OCI-LY1 (cell line): ENCODE data around the gene LYPD8.

ENCODE experiments used
- H2AFZ ChIP-seq: fragments of 200-600 bp; sonication (generic), shearing (Covaris generic); 2 replicates; pipeline ENCODE4 v1.6.0; 2014; ENCODE audit warnings: antibody characterized with exemption, mild to moderate bottlenecking, low read length
- H3F3A ChIP-seq: fragments of 200-600 bp; sonication (generic), shearing (Covaris generic); 2 replicates; pipeline ENCODE4 v1.6.0; 2014; ENCODE audit warnings: mild to moderate bottlenecking, antibody characterized with exemption, low read length, moderate library complexity; ENCODE audit not compliant: insufficient read depth
- H3K27ac ChIP-seq: fragments of 200-600 bp; sonication (generic); 2 replicates; pipeline ENCODE4 v1.5.1; 2014; ENCODE audit warnings: low read length, mixed run types, mild to moderate bottlenecking, low read depth; ENCODE audit not compliant: poor library complexity, severe bottlenecking
- H3K27me3 ChIP-seq: fragments of 200-600 bp; sonication (generic); 2 replicates; pipeline ENCODE4 v1.6.0; 2014; ENCODE audit warnings: antibody characterized with exemption, mild to moderate bottlenecking, low read length, moderate library complexity; ENCODE audit not compliant: insufficient read depth
- H3K36me3 ChIP-seq: fragments of 200-600 bp; sonication (generic); 2 replicates; pipeline ENCODE4 v1.6.1; 2014; ENCODE audit warnings: mild to moderate bottlenecking, antibody characterized with exemption, low read length, moderate library complexity, mixed read lengths; ENCODE audit not compliant: insufficient read depth
- H3K4me1 ChIP-seq: fragments of 200-600 bp; sonication (generic); 2 replicates; pipeline ENCODE4 v1.5.1; 2014; ENCODE audit warnings: mild to moderate bottlenecking, low read length, moderate library complexity; ENCODE audit not compliant: insufficient read depth, severe bottlenecking
- H3K4me2 ChIP-seq: fragments of 200-600 bp; sonication (generic), shearing (Covaris generic); 2 replicates; pipeline ENCODE4 v1.6.1; 2014; ENCODE audit warnings: low read length
- H3K4me3 ChIP-seq: fragments of 200-600 bp; sonication (generic); 2 replicates; pipeline ENCODE4 v1.5.1; 2014; ENCODE audit warnings: low read length, low read depth, mild to moderate bottlenecking, mixed read lengths; ENCODE audit not compliant: poor library complexity, severe bottlenecking
- H3K79me2 ChIP-seq: fragments of 200-600 bp; shearing (Covaris generic); 2 replicates; pipeline ENCODE4 v1.6.1; 2016; ENCODE audit warnings: mixed run types, low read length, mixed read lengths; ENCODE audit not compliant: insufficient read depth
- H3K9ac ChIP-seq: fragments of 200-600 bp; sonication (generic), shearing (Covaris generic); 2 replicates; pipeline ENCODE4 v1.6.1; 2014; ENCODE audit warnings: mild to moderate bottlenecking, low read length, mixed read lengths
- H3K9me2 ChIP-seq: fragments of 200-600 bp; sonication (generic), shearing (Covaris generic); 2 replicates; pipeline ENCODE4 v1.6.1; 2014; ENCODE audit warnings: low read depth, mild to moderate bottlenecking, low read length, mixed read lengths
- H3K9me3 ChIP-seq: fragments of 200-600 bp; shearing (Covaris generic); 2 replicates; pipeline ENCODE4 v1.6.1; 2014; ENCODE audit warnings: low read length, mixed read lengths
- H4K20me1 ChIP-seq: fragments of 200-600 bp; sonication (generic), shearing (Covaris generic); 2 replicates; pipeline ENCODE4 v1.6.0; 2016; ENCODE audit warnings: mild to moderate bottlenecking, low read length; ENCODE audit not compliant: insufficient read depth
- CTCF ChIP-seq: fragments of 200-600 bp; sonication (generic), shearing (Covaris generic); IDR thresholded peaks from 2 replicates; pipeline ENCODE4 v1.5.1; 2017; ENCODE audit warnings: mild to moderate bottlenecking, antibody characterized with exemption, low read length, moderate library complexity, mixed read lengths
- EZH2 ChIP-seq: fragments of 200-600 bp; sonication (generic), shearing (Covaris generic); IDR thresholded peaks from 2 replicates; pipeline ENCODE4 v1.8.0; 2017; ENCODE audit warnings: borderline replicate concordance, mixed run types, mild to moderate bottlenecking, antibody characterized with exemption, low read length, moderate library complexity, mixed read lengths

Gene LYPD8

DNA sequence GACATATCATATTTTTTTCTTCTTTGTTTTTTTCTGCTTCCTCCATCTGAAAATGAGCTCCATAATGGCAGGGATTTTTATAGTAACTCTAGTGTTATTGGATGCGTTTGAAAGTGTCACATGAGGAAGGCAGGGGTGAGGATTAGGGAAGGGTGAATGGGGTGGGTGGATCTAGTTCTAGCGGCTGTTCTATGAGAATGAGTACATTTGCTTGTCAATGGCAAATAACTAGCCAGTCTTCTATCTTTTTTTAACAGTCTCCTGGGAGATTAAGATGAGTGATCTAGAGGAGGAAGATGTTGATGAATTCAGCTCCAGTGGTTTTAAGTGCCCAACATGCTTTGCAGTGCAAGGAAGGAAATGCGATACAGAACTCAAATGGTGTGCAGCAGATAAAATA is 58.8 kb downstream of the LYPD8 start:
- no peaks in the 10 kb centered on the region for H4K20me1 ChIP-seq
- no peaks in the 10 kb centered on the region for H3K4me1 ChIP-seq
- no peaks in the 10 kb centered on the region for H3F3A ChIP-seq
- no peak overlapping the region for H3K4me3 ChIP-seq
- H3K79me2 ChIP-seq, result no peaks in the 10 kb centered on the region
- no peaks in the 10 kb centered on the region for H3K9me3 ChIP-seq
- H3K36me3 ChIP-seq, result no peaks in the 10 kb centered on the region
- H3K9me2 ChIP-seq, result no peaks in the 10 kb centered on the region
- no peaks in the 10 kb centered on the region; the same call in 1 of the 2 replicates for H3K27me3 ChIP-seq
- no peak overlapping the region for H3K27ac ChIP-seq
- no peak for TF ChIP-seq CTCF
- TF ChIP-seq EZH2, result no peak
- H3K4me2 ChIP-seq, result no peak overlapping the region
- no peak overlapping the region for H2AFZ ChIP-seq
- no peak overlapping the region for H3K9ac ChIP-seq

DNA sequence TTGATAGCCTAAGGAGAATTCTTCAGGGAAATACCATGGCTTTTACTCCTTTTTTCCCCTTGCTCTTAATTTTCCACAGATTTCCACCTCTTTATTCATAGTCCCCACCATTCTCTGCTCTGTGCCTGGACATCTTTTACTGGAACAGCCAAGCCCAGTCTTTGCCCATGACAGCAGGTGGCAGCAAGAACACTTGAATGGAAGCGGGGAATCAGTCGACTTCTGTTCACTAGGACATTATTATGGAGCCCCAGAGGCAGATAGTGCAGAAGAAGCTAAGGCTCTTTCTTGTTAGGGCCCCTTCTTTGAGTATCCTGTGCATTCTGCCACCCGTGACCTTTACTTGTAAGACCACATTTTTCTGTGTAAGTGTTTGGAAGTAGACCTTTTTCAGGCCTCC is 59.3 kb downstream of the LYPD8 start:
- Histone ChIP-seq H3K9me3 (no peaks in the 10 kb centered on the region), H3K9ac (no peak overlapping the region)
- TF ChIP-seq EZH2 (no peak), CTCF (peak; percentile 40; the same call in 1 of the 2 replicates)

DNA sequence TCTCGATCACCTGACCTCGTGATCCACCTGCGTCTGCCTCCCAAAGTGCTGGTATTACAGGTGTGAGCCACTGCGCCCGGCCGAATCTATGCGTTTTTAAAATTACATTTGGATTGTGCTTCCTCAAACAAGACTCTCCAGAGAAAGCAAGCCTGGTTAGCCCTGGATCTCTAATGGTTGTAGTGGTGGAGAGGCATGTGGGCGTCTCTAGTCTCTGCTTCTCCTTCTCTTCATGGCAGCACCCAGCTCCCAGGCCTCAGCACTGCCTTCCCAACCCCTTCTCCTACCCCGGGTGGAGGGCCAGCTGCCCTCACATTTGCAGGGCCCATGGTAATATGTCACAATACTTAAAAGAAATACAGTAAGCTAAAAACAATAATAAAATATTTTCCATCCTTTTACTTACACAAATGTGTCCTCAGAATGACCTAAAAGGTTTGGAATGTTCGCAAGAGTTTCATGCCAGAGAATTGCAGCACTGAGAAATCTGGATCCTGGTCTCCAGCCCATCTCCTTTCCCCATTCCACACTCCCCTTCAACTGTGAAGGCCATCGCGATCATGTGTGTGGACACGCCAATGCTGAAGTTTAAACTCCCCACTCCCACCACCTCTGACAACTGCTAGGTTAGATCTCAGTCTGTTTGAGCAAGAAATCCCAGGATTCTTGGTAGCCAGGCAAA is 60.0 kb downstream of the LYPD8 start:
- Histone ChIP-seq H2AFZ (no peak overlapping the region), H3K9me2 (no peaks in the 10 kb centered on the region), H3K27me3 (no peaks in the 10 kb centered on the region; the same call in 1 of the 2 replicates), H3K27ac (no peak overlapping the region), H3K9ac (no peak overlapping the region), H3K9me3 (no peaks in the 10 kb centered on the region), H3K79me2 (no peaks in the 10 kb centered on the region), H3K36me3 (no peaks in the 10 kb centered on the region), H3K4me1 (no peaks in the 10 kb centered on the region), H3K4me2 (no peak overlapping the region), H4K20me1 (no peaks in the 10 kb centered on the region), H3K4me3 (no peak overlapping the region), H3F3A (no peaks in the 10 kb centered on the region)
- TF ChIP-seq EZH2 (no peak), CTCF (no peak)

More for the DNA sequence above, 59.3 kb downstream of the LYPD8 start:
- Histone ChIP-seq H3K27me3 (no peaks in the 10 kb centered on the region; the same call in 1 of the 2 replicates), H3K4me2 (no peak overlapping the region), H3K27ac (no peak overlapping the region), H4K20me1 (no peaks in the 10 kb centered on the region), H3F3A (no peaks in the 10 kb centered on the region), H3K4me1 (no peaks in the 10 kb centered on the region), H3K36me3 (no peaks in the 10 kb centered on the region), H3K79me2 (no peaks in the 10 kb centered on the region), H2AFZ (no peak overlapping the region), H3K4me3 (no peak overlapping the region), H3K9me2 (no peaks in the 10 kb centered on the region)
